NCI-H526 treated with DMSO at 0.1 percent for 48 hours (cell line): Measurements from ENCODE around the gene PHACTR2.
"Not testable (repeated sequence)": the region's sequence is repeated elsewhere in the genome, so short reads cannot be mapped to it uniquely, and the experiment has no call there.

Experiments used
- DNase-seq: peaks from one replicate; lab custom pipeline; 2025; lab: John Stamatoyannopoulos, UW

Gene PHACTR2

GRCh38 chr6:143677891-143678791, at the start of gene PHACTR2:
Gene PHACTR2 (plus strand): TSS chr6:143677965. CDS start chr6:143678164, 199 bp downstream.
- DNase-seq, result peak; percentile 45

- no peak for DNase-seq
These were observed 48.4 kb upstream of the PHACTR2 start for GRCh38 chr6:143629104-143630080.

GRCh38 chr6:143631196-143631595, 46.6 kb upstream of the PHACTR2 start:
- DNase-seq, result not testable (repeated sequence)

GRCh38 chr6:143632894-143633293, 44.9 kb upstream of the PHACTR2 start:
- DNase-seq, result no peak

GRCh38 chr6:143634486-143634885, 43.3 kb upstream of the PHACTR2 start:
- peak; percentile 98 for DNase-seq

GRCh38 chr6:143637691-143638090, 40.1 kb upstream of the PHACTR2 start:
- DNase-seq, result no peak

- no peak for DNase-seq
These were observed 35.4 kb upstream of the PHACTR2 start for GRCh38 chr6:143642403-143642802.

GRCh38 chr6:143647191-143647590, 30.6 kb upstream of the PHACTR2 start:
- no peak for DNase-seq

- DNase-seq, result no peak
These were observed 30.0 kb upstream of the PHACTR2 start for GRCh38 chr6:143647732-143648131.

GRCh38 chr6:143649319-143649718, 28.4 kb upstream of the PHACTR2 start:
- not testable (repeated sequence) for DNase-seq

- not testable (repeated sequence) for DNase-seq
These were observed 26.4 kb upstream of the PHACTR2 start for GRCh38 chr6:143651328-143651727.

- DNase-seq, result no peak
These were observed 24.9 kb upstream of the PHACTR2 start for GRCh38 chr6:143652841-143653331.

GRCh38 chr6:143655541-143655940, 22.2 kb upstream of the PHACTR2 start:
- DNase-seq, result no peak

GRCh38 chr6:143656026-143656425, 21.7 kb upstream of the PHACTR2 start:
- no peak for DNase-seq

- no peak for DNase-seq
These were observed 20.0 kb upstream of the PHACTR2 start for GRCh38 chr6:143657809-143658208.

GRCh38 chr6:143660170-143660569, 17.6 kb upstream of the PHACTR2 start:
- not testable (repeated sequence) for DNase-seq

- no peak for DNase-seq
These were observed 13.6 kb upstream of the PHACTR2 start for GRCh38 chr6:143664171-143664570.

GRCh38 chr6:143666007-143666406, 11.8 kb upstream of the PHACTR2 start:
- DNase-seq, result not testable (repeated sequence)

GRCh38 chr6:143669483-143669882, 8.3 kb upstream of the PHACTR2 start:
- DNase-seq, result not testable (repeated sequence)

- DNase-seq, result no peak
These were observed 4.1 kb upstream of the PHACTR2 start for GRCh38 chr6:143673669-143674068.

GRCh38 chr6:143674483-143675381, 3.0 kb upstream of the PHACTR2 start:
- DNase-seq, result no peak
